Measurements from ENCODE around the gene ROCK2.
"Not testable (repeated sequence)": the region's sequence is repeated elsewhere in the genome, so short reads cannot be mapped to it uniquely, and the experiment has no call there.

ROCK2 gene

DNA sequence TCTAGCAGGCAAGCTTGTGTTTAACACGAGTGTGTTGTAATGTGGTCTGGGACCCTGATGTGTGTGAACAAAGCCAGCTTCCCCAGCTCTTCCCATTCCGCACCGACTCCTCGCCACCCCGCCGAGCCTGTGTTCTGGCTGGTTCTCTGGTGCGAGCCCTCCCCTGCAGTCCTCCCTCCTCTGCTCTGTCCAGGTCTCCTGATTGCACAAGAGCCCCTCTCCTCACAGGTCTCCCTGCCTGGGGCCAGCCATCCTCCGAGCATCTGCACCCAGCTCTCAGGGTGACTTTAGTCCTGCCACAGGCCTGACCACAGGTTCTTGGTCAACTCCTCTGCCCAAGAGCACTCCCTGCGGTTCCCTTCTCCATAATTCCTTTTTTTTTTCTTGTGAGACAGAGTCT, 175.9 kb downstream of the ROCK2 start:
- no peak for DNase-seq

GRCh38 chr2:11166476-11166875, 178.0 kb downstream of the ROCK2 start:
- DNase-seq, result no peak

DNA sequence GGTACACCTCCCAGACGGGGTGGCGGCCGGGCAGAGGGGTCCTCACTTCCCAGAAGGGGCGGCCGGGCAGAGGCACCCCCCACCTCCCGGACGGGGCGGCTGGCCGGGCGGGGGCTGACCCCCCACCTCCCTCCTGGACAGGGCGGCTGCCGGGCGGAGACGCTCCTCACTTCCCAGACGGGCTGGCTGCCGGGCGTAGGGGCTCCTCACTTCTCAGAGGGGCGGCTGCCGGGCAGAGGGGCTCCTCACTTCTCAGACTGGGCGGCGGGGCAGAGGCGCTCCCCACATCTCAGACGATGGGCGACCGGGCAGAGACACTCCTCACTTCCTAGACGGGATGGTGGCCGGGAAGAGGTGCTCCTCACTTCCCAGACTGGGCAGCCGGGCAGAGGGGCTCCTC, 179.4 kb downstream of the ROCK2 start:
- not testable (repeated sequence) for DNase-seq

DNA sequence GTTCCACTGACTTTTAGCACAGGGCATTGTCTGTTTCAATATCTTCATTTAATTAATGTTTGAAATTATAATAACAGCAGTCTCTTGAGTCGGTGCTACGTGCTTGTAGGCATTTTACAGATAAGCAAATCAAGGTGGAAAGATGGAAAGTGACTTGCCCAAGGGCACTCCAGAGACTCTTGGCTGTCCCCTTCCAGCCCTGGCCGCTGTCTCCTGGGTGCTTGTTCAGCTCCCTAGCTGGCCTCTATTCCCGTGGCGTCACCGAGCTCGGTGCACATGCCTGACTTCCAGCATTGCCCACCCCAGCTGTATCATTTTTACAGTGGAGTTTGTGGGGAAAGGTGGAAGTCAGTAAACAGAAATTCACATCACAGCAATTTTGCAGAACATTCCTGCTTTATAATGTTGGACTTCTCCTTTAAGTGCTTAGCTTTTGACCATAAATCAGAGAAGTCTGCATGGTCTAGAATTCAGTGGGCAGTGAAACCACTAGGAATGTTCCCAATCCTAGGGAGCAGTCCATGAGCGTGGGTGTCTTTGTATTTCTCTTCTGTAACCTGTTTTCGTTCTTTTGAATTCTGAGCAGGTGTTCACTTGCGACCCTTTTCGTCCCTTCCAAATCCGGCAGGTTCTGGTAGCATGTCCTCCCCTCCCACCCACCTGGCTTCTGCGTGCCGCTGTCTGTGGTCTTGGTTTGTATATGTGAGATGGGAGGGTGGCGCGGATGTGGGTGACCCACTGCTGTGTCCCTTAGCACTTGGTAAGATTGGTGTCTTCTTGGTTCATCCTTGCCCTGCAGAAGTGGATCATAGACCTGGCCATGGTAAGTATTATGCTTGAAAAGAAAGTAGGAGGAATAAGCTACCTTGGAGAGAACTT, 180.8 kb downstream of the ROCK2 start:
- DNase-seq, result no peak

- DNase-seq, result no peak
These were observed 182.7 kb downstream of the ROCK2 start for GRCh38 chr2:11161747-11162146.

DNA sequence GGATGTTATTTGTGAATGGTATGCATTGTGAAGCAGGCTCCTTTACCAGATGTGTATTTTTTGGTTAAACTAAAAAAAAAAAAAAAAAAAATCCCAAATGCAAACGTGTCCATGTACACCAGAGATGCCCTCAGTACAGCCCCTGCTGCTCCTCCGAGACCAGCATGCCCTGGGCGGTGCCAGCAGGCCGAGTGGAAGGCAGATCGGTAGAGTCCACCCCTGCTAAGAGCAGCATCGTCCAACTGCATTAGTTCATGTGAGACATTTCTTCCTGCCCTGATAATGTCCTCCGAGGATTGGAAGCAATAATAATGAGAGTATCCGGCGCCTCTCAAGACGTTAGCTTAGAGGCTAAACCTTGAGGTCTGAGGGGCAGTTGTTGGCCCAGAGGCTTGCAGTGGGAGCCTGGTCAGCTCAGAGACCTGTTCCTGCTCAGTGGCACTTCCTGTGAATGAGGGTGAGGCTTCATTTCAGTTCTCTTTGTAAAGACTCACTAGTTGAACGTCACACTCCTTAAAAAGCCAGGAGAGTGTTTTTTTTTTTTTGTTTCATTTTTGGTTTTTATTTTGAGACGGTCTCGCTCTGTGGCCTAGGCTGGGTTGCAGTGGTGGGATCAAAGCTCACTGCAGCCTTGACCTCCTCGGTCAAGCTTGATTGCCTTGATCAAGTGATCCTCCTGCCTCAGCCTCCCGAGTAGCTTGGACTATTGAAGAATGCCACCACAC, 183.5 kb downstream of the ROCK2 start:
- DNase-seq, result no peak

- no peak for DNase-seq
These were observed 184.2 kb downstream of the ROCK2 start for GRCh38 chr2:11160256-11160655.

GRCh38 chr2:11159574-11160170, 184.8 kb downstream of the ROCK2 start:
- no peak for DNase-seq

DNA sequence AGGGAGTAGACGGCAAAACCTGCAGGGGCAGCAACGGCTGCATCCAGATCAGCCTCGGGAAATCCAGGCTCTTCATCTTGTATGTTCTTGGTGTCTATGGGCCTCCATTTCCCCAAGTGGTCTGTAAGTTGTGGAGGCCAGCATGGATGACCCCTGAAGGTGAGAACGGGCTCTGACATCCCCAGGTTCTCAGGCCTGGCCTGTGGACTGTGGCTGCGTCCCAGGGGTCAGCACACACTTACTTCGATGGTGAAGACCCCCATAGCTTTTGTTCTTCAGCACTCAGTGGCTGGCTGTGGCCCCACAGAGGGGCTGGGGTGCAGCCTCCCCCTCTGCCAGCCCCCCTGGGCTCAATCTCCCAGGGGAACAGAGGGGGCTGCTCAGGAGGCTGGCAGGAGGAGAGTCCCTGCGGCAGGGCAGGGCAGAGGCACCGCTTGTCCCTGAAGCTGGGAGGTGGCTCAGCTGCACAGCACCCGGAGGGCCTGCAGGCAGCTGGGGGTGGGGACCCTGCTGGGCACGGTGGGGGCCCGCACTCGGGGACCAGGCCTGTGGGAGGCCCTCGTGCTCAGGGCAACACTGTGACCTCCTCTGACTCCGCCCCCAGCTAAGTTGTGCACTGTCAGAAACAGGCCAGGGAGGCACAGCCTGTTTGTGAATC, 185.4 kb downstream of the ROCK2 start:
- no peak for DNase-seq

DNA sequence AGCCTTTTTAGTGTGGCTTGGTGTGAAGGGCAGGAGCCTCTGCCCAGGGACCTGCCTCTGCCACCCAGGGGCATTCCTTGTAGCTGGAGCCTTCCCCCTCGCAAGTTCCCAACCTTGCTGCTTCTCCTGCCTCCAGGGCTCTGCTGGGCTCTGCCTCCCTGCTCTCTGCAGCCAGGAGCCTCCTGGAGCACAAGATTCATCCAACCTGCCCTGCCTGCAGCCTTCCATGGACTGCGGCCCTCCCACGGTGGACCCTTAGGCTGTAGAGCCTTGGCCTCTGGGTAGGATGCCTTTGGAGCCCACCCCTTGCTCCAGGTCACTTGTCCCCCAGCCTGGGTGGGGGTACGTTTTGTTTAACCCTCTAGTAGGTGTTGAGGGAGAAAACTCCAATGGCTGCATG, 186.7 kb downstream of the ROCK2 start:
- DNase-seq, result no peak

GRCh38 chr2:11157296-11157695, 187.1 kb downstream of the ROCK2 start:
- no peak for DNase-seq

- DNase-seq, result no peak
These were observed 187.9 kb downstream of the ROCK2 start for GRCh38 chr2:11156396-11157075.

- DNase-seq, result no peak
These were observed 188.9 kb downstream of the ROCK2 start, which contains the start of gene SLC66A3 for GRCh38 chr2:11155381-11156035. TSS of gene SLC66A3 (plus strand) at chr2:11155467. CDS start at chr2:11155547, 80 bp downstream.

GRCh38 chr2:11154923-11155380, 189.5 kb downstream of the ROCK2 start:
- peak; percentile 98 for DNase-seq

- no peak for DNase-seq
These were observed 190.2 kb downstream of the ROCK2 start for GRCh38 chr2:11154016-11154922.

DNA sequence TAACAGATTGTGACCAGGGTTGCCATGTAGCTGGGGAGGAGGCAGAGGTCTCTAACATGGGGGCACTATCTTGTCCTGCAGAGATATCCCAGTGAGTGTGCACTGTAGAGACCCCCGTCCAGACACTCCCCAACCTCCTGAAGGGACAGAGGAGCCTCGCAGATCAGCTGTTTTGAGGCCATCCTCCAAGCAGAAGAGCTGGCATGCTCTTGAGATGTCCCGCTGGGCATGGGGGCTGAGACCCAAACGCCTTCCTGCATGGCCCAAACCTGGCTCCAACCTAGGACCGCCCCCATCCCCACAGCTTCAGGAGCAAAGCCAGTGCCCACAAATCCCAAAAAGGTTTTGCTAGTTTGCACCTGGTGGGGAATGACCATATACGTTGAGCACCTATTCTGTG, 191.8 kb downstream of the ROCK2 start:
- no peak for DNase-seq

- DNase-seq, result no peak
These were observed 197.2 kb downstream of the ROCK2 start for GRCh38 chr2:11147263-11147662.

DNA sequence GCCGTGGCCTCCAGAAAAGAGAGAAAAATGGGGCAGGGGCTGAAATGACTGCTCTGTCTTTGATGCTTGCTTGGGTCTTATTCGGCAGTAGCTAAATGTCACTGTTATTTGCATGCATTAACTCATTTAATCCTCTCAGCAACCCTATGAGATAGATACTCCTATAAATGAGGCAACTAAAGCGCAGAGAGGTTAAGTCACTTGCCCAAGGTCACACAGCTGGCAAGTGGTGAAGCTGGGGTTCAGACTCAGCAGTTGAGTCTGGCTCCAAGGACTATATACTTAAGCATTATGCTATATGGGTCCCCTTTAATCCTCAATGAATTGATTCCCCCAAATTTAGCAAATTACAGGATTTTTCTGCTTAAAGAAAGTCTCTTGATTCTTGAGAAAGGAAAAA, 198.4 kb downstream of the ROCK2 start:
- no peak for DNase-seq

DNA sequence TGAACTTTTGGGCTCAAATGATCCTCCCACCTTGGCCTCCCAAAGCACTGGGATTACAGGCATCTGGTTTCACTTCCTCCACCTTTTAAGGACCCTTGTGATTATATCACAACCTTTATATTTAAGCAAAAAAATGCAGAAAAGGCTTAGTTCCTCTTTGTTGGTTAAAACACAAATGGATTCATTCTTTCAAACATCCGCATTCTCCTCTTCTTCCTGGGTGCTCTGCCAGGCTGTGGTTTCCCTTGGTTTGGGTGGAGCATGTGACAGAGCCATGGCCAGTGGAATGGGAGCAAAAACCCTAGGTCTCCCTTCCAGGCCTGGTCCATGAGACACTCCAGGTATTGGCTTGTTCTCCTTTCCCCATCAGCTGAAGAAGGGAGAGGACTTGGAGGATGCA, 199.1 kb downstream of the ROCK2 start:
- no peak for DNase-seq

- no peak for DNase-seq
These were observed 199.7 kb downstream of the ROCK2 start for GRCh38 chr2:11144738-11145079.

All from activated CD8-positive, alpha-beta memory T cell treated with anti-CD3 and anti-CD28 coated beads, Interleukin-2, amount 50 U/mL, for 4 hours (primary cell).